ENCODE measurements around the gene CELF4.

CELF4 gene

DNA sequence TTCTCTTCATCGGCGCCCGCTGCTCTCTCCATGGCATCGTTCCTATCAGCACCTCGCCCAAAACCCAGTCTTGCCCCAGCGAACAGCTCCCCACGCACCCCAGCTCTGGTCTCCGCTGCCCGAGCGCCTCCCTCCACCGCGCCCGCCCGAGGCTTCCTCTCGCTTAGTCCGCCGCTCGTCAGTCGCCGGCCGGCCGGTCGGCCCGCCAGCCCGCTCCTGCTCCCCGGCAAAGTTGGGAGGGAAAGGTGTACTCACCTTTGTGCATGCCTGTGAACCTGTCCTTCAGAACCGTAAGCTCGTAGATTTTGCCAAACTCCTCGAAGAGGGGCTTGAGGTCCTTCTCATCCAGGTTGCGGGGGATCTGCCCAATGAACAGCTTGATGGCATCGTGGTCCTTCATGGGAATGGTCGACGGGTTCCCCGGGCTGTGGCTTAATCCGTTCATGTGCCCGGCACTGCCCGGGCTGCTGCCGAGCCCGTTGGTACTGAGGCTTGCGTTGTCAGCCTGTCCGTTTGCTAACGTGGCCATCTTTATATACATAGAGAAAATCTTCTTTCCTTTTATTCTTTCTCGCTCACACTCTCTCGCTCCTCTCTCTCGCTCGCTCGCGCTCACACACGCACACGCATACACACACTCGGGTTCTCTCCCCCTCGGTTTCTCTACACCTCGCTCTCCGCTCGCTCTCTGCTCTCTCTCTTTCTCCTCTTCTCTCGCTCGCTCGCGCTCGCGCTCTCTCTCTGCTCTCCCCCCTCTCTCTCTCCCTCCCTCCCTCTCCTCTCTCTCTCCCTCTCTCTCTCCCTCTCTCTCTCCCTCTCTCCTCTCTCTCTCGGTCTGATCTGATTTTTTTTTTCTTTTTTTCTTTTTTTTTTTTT lies at the start of gene CELF4:
Gene CELF4 (minus strand): TSS at position 698 of the 876 bp plus-strand sequence.
- peak; percentile 2 for DNase-seq

DNA sequence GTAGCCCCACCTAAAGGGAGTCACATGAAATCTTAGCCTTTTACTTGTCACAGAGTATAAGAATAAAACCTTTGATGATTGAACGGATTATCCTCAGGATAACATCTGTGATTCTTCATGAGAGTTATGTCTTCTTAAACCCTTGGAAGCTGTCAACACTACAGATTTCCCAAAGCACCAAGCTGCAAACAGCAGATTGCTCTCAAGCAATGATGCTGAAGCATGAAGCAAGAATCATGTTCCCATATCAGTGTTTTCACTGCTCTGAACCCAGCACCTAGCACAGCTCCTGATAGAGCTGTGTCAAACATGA lies 47.6 kb upstream of the CELF4 start:
- no peak for DNase-seq

DNA sequence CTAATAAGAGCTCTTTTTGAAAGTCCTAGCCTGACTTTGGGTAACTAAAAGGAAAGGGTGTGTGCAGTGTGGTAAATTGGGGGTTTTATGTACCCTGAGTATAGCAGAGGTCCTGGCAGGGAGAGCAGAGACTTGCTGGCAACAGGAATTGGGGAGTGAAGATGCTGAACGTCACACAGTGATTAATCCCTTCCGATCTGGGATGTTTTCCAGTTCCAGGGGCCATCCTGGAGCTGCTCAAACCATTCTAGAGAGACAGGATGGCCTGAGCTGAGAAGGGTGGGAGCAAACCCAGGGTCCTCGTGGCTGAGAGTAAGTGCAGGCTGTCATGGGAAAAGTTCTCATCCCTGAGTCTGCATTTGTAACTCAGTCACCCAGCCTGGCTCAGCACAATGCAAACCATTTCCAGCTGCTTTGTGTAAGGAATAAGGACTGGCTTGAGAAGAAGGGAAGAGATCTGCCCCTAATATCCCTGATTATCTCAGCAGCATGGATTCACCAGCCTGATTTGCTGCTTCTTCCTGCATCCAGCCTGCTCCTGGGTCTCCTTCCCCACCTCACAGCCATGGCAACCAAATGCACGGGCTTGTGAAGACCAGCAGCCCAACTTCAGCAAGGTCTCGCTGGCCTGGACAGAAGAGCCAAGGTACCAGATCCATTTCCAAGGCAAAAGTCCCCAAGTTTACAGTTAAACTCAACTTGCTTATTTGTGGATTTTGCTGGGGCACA lies 47.1 kb upstream of the CELF4 start:
- no peak for DNase-seq

DNA sequence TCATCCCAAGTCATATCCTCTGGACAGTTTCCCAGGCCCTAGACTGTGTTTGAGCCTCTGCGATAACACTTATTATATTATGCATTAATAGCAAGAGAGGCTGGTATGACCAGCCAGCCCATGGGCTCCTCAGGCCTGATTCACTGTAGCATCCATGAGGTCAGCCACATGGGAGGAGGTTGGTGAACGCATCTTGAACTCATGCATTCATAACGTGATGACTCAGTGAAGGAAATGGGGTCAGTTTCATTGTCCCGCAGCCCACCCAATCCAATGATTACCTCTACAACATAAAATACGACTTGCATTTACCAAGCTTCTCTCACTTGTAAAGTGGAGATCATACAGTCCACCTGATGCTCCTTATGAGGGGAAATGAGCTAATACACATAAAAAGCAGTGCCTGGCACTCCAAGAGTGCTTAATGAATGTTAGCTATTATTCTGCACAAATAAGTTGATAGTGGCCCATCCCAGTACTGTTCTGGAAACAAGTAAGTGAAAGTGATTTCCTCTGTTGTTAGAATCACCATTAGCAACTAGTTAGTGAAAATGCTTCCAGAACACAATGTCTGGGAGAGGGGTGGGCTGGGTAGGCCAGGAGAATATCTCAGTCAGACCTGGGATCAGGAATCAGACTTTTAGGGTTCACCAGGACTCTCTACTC lies 46.1 kb upstream of the CELF4 start:
- no peak for DNase-seq

DNA sequence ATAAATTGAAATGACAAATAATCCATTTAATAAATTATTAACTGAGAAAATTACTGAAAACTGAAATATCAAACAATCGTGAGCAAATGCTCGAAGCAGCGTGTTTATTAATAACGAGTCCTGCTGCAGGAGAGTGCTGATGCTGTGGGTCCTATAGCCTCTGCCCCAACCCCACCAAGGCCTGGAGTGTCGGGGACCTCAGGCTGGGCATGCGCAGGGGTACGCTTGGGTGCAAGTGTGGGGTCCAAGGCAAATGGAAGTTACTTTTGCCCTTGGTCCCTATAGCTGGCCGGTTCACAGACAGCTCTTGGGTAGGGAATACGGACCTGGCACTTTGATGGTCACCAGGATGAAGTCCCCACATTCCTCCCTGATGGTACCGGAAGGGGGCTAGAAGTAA lies 43.3 kb upstream of the CELF4 start:
- no peak for DNase-seq

DNA sequence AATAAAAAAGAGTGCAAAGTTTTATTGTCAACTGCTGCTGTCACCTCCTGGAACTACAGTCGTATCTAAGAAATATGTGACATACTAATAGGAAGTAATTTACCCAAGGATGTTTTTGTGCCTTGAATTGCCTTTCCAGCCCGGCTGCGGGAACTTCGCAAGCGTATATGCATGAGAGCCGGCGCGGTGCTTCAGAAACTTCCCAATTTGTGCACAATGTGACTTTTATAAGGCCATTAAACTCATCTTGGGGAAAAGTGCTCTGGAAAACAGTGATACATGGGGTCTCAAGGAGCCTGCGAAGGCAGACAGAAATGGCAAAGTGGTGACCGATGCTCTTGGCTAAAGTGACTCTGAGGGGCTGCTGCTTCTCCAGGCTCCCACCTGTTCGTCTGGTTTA lies 41.7 kb upstream of the CELF4 start:
- no peak for DNase-seq

DNA sequence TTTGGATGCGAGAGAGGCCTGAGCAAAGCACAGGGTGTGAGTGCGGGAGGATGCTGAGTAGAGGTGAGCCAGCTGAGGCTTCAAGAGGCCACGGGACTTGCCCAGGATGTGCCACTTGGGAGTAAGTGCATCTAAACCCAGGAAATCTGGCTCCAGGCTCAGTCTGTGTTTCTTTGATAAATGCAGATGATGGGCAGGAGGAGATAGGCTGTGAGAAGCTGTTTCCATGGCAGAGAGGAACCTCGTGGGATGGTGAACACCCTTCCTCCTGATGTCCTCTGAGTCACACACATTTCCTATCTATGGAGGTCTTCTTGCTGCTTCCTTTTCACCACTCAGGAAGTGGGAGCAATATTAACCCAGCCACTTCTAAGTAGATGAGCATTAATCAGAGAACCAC lies 38.4 kb upstream of the CELF4 start:
- DNase-seq, result no peak

DNA sequence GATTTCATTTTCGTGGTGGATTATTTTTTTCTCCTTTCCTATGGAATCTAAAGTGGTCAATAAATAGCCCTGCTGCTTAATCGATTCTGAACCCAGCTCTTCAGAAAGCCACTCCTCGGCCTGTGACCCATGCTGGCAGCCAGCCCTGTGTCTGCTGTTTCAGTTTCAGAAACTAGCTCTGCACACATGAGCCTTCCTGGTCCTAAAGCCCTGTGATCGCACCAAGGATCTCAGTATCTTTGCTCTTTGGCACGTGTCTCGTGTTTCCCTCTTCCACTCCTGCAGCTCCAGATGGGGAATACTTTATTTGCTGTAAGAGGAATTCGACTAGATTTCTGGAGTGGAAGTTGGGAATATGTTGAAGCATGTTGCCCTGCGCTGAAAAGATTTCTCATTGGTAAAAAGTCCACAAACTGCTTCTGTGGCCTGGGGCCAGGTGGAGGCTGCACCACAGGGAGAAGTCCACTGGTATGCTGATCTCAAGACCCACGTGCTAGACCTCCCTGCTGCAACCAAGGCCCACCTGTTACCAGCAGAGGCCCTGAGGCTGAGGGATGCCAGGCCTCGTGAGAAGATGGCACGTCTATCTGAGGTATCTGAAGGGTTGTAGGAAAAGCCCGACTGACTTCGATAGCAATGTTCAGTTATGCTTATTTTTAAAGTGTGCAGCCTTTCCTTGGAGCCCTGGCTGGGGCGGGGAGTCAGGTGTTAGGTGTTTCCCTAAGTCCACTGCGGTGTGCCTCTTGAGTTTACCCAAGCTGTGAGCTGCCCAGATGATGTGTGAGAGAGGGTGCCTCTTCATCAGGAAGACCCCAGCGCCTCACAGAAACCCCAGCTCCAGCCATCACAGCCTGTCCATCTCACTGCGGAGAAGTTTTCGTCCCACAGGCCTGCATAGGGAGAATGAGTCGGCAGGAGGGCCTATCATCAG lies 33.6 kb upstream of the CELF4 start:
- no peak for DNase-seq

DNA sequence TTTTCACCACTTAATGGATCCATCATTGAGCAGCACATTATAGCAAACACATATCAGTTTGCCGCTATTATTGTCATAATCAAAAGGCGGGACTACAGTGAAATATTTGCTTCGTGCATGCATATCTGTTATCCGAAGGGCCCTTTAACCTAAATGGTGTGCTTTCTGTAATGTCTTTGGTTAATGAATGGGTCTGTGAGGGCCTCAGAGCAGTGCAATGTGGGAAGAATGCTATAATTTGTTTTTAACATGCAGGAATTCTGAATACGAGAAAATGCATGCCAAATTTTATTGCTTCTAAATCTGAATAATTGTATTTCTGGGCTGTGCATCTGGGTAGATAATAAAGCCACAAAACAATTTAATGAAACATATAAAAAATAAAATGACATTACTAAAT lies 32.8 kb upstream of the CELF4 start:
- no peak for DNase-seq

DNA sequence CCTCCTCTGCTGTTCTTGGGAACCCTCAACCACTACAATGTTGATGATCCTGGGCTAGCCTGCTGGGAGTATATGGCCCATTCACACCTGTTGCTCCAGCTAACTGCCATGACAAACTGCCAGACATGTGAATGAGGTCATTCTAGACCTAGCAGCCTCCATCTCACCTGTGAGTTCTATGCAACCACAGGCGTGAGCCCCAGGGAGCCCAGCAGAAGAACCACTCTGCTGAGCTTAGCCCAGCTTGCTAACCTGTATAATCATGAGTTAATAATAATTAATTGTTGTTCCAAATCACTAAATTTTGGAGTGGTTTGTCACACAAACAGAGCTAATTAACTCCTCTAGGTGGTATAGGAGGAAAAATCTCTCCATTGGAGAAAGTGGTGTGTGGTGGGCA lies 24.7 kb upstream of the CELF4 start:
- DNase-seq, result no peak

DNA sequence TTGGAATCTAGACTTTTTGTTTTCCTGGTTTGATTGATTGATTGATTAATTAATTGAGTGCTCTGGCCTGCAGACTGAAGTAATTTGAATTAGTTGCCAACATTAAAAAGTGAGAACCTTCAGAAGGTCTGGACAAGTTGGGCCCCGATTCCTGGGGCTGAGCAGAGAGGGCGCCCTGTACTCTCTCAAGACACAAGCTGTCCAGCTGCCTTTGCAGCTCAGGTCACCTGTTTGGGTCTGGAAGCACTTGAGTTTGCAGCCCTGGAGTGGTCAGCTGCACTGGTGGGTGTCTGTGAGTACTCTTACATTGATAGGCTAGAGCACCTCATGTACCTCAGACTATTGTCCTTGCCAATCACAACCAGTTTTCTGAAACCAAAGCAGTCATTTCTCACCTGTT lies 22.7 kb upstream of the CELF4 start:
- DNase-seq, result no peak

DNA sequence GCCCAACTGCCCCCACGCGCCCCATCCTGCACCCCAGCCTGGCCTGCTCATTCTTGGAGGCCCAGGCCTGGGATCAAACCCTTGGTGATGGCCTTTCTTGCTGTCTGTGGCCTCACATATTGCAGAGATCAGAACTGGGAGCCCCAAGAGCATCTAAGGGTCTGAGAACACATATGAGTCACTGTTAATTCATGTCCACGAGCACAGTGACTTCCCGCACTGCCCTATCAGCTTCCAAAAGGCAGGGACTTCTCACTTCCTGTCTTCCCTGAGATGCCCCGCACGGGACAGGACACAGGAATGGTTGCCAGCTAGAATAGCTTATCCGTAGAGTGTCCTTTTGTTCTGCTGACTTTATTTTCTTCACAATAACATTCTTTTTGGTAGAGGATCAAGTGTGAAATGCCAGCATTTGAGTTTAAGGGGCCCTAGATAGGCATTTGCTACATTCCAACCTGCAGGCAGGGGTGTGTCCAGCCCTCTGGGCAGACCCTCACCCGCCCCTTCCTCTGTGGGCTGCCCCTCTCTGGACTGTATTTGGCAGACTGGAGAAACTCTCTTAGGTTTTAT lies 21.1 kb upstream of the CELF4 start:
- no peak for DNase-seq

DNA sequence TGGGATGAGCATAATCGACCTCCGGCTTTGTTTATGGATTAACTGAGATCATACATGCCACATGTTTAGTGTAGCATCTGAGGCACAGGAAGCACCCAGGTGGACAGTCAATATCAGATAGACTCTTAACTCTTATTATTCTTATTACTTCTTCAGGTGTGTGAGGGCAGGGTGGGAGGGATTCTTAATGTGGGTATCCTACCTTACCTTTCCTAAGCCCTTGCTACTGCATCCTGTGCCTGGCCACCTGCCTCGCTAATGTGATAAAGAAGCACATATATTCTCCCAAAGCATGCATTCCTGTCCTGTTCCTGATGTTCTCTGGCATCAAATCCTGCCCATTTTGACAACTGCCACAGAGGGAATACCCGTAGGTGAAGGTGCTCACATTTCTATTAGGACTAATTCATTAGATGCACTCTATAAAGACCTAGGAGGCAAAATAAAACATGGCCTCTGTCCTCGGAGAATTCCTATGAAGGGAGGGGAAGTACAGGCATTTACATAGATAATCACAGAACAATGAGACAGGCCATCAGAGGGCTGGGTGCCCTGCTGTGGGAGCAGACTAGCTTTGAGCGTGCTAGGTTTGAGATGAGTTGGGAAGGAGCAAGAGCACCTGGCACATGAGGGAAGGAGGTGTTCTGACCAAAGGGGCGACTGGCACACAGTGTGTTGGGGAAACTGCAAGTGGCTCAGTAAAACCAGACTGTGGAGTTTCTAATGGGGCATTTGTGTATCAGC lies 19.5 kb upstream of the CELF4 start:
- no peak for DNase-seq

DNA sequence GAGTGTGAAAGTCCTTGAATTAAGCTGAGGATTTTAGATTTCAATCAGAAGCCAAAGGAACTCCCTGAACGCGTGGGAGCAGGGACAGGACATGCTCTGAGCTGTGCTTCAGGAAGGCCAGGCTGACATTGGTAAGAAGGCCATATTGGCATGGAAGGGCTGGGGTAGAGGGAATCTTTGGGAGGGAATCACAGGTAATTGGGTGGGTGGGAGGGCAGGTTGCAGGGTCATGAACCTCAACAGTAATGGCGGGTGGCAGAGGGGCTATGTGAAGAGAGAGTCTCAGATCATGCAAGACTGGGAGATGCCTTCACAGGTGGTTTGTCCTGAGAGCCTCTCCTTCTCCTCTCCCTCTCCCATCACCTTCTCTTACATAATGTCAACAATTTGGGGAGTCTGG lies 18.6 kb upstream of the CELF4 start:
- no peak for DNase-seq

DNA sequence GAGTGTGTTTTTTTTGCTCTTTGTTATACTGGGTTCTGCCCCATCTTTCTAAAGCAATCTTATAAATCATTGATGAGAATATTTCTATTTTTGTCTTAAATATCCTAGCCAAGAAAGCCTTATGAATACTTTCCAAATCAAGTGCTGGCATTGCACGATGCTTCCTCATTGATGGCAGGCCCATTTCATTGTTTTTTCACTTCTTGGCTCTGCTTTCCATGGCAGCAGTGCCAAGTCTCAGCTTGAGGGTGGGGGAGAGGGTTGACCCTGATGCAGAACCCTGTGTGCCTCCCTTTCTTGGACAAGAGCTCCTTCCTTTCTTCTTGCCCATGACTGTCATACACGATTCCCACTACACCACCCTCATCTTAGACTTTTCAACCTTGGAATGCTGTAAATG lies 16.7 kb upstream of the CELF4 start:
- DNase-seq, result no peak

DNA sequence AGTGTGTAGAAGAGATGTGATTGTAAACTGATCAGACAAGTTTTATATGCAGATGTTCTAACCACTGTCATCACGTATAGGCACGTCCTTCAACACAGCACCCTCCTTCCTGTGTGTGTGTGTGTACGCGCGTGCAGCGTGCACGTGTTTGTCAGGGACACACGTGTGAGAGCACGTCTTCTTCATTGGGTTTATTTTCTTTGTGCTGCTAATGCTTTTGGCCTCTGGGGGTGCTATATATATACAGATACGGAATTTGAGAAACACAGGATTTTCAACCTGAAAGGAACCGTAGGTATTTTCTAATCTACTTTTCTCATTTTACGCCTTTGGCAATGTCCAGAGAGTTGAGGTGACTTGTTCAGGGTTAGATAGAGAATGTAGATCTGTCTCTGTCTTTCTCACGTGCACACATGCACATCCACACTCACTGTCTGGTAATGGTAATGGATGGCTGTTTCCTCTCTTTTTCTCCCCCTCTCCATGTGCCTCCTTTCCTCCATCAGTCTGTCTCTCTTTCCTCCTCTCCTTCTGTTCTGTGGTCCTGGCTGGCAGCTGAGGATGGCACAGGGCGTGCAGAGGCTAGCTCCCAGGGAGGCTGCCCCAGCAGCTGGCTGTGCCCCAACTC lies 13.4 kb upstream of the CELF4 start:
- DNase-seq, result peak; percentile 50

DNA sequence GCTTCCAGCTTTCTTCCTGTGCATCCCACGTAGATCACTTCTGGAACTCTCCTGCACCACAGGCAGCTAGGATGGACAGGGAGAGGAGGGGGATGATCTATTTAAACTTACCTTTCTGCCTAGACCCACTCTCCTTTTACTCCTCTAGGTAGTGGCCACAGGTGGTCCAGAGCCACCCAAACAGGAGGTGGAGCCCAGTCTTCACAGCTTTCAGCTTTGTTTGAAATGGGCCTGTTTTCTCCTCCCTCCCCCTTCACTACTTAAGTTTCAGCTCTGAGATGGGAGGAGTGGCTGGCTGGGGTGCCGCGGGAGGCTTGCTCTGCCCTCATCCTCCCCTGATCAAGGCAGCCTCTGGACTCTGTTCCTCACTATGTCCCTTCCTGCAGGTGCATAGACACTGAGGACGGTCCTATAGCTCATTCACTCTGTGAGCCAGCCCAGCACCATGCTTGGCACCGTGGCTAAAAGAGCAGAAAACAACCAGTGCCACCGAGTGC lies 12.6 kb upstream of the CELF4 start:
- DNase-seq, result no peak

DNA sequence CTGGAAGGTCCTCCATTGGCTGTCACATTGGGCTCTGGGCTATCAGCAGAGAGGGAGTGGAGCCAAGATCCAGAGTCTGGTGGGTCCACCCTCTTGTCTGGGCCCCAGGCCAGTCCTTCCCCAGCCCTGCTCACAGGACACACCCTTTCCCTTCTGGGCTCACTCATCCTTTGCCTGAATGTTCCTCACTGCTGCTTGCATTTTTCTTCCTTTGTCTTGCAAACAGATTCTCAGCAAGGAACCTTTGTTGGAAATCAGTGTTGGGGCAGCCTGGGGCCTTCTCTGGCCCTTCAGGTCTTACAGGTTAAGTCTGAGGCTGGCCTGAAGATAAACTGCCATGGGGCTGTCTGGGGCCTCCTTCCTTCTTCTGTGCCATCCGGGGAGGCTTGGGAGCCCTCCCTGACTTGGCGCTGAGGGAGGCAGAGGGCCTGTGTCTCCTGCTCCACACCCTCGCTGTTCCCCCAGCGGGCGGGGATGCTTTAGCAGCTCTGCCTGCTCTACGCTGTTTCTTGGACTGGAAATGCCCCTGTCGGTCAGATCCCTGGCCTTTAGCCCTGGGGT lies 11.5 kb upstream of the CELF4 start:
- no peak for DNase-seq

DNA sequence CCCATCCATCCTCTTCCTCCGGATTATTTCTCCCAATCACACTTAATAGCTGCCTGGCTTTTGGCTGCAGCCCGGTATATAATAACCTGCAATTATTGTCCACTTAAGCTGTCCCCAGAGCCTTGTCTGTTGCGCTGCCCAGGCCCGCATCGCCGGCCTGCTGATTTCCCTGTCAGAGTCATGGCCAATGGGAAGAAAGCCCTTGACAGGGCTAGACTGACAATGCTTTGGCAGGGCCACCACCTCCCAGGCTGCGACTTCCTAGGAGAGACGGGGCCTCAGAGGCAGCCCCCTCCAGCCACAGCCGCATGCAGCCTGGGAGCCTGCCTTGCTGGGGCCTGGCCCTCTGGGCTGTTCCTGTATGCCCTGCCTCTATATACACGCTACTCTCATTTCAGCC lies 10.0 kb upstream of the CELF4 start:
- no peak for DNase-seq

DNA sequence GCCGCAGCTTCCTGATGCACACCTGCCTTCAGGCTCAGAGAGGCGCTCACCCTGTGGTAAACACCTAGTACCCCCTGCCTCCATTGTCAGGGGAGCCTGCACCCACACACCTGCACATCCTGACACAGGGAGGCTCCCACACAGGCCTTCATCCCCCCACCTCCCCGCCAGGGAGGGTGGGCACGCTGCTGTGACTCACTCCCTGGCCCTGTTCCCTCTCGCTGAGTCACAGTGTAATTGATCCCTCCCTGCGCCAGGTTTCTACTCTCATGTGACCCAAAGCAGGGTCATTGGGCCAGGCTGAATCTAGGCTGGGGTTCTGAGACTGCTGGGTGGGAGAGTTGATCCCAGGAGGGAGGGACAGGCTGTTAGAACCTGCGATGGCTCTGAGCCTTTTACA lies 8.5 kb upstream of the CELF4 start:
- DNase-seq, result no peak

DNA sequence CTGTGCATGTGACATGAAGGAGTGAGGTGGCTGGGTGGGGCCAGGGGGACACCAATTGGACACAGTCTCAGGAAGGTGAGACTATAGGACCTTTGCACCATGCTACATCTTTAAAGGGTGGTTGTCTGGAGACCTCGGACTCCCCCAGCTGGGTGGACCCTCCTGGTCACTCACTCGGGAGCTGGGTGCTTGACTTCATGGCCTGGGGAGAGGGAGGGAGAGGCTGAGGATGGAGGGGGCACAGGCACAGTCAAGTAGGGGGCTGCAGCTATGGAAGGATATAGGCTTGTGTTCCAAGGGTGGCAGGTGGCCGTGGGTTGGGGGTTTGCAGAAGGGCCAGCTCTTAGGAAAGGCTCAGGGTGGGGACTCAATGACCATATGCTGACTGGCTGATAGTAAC lies 7.1 kb upstream of the CELF4 start:
- DNase-seq, result no peak
